ENCODE data around the gene RGS14. TPM values are rescaled to one million over a fixed set of nuclear protein-coding genes. Genes with fewer than 3 reads are reported as not detected.

Gene RGS14
- total RNA-seq, 1 donor from 2014 or later = 14.1 TPM

DNA sequence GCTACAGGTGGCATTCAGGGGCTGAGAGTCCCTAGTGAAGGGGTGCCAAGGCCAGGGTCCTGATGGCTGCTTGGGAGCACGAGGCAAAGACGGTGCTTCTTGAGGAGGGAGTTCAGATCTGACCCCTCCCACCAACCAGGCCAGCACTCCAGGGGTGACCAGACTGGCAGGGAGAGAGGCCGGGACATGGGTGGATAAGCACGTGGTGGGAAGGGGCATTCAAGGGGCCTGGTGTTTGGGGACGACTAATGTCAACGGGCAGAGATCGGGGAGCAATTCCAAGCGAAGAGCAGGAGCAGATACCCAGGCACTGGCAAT is 4.5 kb downstream of the RGS14 start:
- Mint-ChIP-seq H3K4me3 (peak overlapping the region; percentile 77), H3K4me1 (peaks cover 23% of the 10 kb centered on the region), H3K27ac (no peak overlapping the region), H3K27me3 (ENCODE audit: low read depth) (peaks cover 5% of the 10 kb centered on the region), H3K36me3 (no peaks in the 10 kb centered on the region), H3K9me3 (no peaks in the 10 kb centered on the region)
- no peak for DNase-seq (ENCODE audit: low spot score in 2 of 2, unreplicated experiment in 2 of 2)
- TF ChIP-seq, protein P1, sequence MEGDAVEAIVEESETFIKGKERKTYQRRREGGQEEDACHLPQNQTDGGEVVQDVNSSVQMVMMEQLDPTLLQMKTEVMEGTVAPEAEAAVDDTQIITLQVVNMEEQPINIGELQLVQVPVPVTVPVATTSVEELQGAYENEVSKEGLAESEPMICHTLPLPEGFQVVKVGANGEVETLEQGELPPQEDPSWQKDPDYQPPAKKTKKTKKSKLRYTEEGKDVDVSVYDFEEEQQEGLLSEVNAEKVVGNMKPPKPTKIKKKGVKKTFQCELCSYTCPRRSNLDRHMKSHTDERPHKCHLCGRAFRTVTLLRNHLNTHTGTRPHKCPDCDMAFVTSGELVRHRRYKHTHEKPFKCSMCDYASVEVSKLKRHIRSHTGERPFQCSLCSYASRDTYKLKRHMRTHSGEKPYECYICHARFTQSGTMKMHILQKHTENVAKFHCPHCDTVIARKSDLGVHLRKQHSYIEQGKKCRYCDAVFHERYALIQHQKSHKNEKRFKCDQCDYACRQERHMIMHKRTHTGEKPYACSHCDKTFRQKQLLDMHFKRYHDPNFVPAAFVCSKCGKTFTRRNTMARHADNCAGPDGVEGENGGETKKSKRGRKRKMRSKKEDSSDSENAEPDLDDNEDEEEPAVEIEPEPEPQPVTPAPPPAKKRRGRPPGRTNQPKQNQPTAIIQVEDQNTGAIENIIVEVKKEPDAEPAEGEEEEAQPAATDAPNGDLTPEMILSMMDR (IDR thresholded peaks at IDR 0.05; ENCODE audit: unreplicated experiment) = no peak

DNA sequence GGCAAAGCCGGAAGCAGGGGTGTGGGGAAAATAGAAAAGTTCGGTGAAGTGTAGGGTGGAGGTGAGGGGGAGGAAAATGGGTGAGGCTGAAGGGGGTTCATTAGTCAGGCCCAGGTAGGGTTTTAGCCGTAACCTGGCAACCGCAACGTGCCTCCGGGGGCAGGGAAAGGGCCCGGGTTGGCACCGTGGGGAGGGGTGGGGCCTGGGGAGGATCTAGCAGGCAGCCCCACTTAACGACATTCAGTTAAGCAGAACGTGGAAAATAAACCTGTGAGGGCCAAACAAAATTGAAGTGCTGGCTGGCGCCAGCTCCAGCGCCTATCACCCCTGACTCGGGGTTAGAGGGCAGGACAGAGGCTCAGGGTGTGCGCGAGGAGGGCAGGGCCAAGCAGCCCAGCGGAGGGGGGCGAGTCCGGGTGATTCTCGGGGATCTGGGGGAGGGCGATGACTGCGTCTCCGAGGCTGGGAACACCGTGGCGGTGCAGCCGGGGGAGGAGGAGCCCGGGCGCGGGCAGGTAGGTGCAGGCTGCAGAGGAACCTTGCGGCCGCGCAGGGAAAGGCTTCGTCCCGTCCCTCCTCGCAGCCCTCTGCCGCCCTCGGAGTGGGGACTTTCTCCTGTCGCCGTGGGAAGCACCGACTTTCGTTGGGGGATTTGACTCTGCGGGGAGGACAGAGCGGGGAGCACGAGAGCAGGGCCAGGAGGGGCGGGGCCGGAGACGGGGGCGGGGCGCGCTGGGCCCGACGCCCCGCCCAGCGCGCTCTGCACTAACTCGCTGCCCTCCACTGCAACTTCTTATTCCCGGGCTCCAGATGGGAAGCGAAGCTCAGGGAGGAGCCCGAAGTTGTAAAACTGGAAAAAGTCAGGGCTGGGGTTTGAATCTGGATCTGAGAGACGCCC is 5.1 kb downstream of the RGS14 start:
- Mint-ChIP-seq H3K36me3 (no peaks in the 10 kb centered on the region), H3K9me3 (no peaks in the 10 kb centered on the region), H3K27ac (peak overlapping the region; percentile 25), H3K4me3 (peak overlapping the region; percentile 77), H3K27me3 (ENCODE audit: low read depth) (peaks cover 4% of the 10 kb centered on the region), H3K4me1 (peaks cover 23% of the 10 kb centered on the region)
- peak in 1 of 2 experiments; percentile 63 for DNase-seq (ENCODE audit: low spot score in 2 of 2, unreplicated experiment in 2 of 2)
- TF ChIP-seq, protein P1 (IDR thresholded peaks at IDR 0.05; ENCODE audit: unreplicated experiment) = no peak

DNA sequence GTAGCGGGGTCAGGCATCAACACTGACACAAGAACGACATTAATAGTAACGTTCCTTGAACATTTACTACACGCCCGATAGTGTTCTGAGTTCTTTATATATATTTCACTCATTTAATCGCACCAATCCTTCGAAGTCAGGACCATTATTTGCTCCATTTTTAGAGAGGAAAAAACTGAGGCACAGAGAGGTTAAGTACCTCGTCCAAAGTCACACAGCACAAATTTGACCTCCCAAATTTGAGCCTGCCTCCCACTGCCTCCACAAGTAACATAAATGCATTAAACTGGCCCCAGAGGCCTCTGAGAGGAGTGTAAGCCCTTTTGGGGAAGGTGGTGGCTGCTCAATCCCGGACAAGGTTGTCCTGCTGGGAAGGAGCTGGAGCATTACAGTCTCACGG is 5.8 kb downstream of the RGS14 start:
- Mint-ChIP-seq H3K27me3 (ENCODE audit: low read depth) (peaks cover 4% of the 10 kb centered on the region), H3K4me3 (peak overlapping the region; percentile 77), H3K36me3 (no peaks in the 10 kb centered on the region), H3K9me3 (no peaks in the 10 kb centered on the region), H3K4me1 (peaks cover 25% of the 10 kb centered on the region), H3K27ac (no peak overlapping the region)
- TF ChIP-seq, protein P1 (IDR thresholded peaks at IDR 0.05; ENCODE audit: unreplicated experiment) = no peak
- DNase-seq (ENCODE audit: low spot score in 2 of 2, unreplicated experiment in 2 of 2) = no peak

DNA sequence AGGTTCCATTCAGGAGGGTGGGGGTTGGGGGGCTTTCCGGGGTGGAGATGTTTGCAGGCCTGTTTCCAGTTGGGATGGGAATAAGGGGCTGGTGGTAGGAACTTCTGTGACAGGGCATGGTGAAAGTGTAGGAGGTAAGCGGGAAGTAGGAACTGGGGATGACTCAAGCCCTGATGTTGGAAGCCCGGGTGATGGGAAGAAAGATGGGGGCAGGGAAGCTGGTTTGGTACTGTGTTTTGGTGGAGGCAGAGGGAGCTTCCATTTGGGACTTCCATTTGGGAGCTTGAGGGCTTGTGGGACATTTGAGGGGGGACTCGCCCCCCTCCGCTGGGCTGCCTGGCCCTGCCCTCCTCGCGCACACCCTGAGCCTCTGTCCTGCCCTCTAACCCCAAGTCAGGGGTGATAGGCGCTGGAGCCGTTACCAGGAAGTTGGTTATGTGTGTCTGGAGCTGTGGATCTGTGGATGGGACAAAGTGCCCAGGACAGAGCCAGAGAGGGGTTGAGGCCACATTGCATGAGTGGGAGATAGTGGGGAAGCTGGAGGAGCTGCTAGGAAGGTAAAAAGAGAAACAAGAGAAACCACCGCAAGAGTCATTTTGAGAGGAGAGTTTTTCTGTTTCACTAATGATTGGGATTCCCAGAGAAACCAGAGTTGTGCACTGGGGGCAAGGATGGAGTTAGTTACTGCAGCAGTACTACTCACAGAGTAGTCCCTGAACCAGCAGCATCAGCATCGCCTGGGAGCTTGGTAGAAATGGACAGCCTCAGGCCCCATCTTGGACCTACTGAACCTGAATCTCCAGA is 6.6 kb downstream of the RGS14 start:
- no peak for DNase-seq (ENCODE audit: low spot score in 2 of 2, unreplicated experiment in 2 of 2)
- no peak overlapping the region for H3K27ac Mint-ChIP-seq
- H3K4me1 Mint-ChIP-seq = peaks cover 25% of the 10 kb centered on the region
- TF ChIP-seq, protein P1 (IDR thresholded peaks at IDR 0.05; ENCODE audit: unreplicated experiment) = no peak
- H3K4me3 Mint-ChIP-seq = peak overlapping the region; percentile 20
- H3K27me3 Mint-ChIP-seq (ENCODE audit: low read depth) = no peaks in the 10 kb centered on the region
- H3K9me3 Mint-ChIP-seq = no peaks in the 10 kb centered on the region
- H3K36me3 Mint-ChIP-seq = no peaks in the 10 kb centered on the region

DNA sequence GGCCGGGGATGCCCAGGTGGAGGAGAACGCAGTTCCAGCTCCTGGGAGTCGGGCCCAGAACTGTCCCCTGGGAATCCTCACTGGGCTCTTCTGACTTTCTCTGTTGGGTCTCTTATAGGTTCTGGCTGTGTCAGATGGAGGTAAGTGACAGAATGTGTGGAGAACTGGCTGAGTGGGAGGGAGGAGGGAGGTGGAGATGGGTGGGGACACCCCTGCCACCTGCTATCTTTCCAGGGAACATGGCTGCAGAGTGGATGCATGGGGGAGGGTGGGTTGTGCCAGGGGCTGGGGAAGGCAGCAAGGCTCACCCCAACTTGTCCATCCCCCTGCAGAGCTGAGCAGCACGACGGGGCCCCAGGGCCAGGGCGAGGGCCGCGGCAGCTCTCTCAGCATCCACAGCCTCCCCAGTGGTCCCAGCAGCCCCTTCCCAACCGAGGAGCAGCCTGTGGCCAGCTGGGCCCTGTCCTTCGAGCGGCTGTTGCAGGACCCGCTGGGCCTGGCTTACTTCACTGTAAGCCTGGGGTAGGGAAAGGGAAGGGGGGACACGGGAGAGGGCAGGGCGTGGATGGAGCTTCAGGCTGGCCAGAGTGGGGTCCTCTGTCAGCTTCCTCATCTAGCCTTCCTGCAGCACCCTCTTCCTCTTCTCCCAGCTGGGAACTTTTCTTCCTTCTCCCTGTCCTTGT is 8.3 kb downstream of the RGS14 start:
- TF ChIP-seq, protein P1 (IDR thresholded peaks at IDR 0.05; ENCODE audit: unreplicated experiment) = no peak
- Mint-ChIP-seq H3K27ac (peak overlapping the region; percentile 98), H3K9me3 (no peaks in the 10 kb centered on the region), H3K36me3 (no peaks in the 10 kb centered on the region), H3K27me3 (ENCODE audit: low read depth) (no peaks in the 10 kb centered on the region), H3K4me1 (peaks cover 25% of the 10 kb centered on the region), H3K4me3 (peak overlapping the region; percentile 88)
- DNase-seq (ENCODE audit: low spot score in 2 of 2, unreplicated experiment in 2 of 2) = no peak
